ENCODE results near the gene FIGNL1. TPM values are rescaled to one million over a fixed set of nuclear protein-coding genes. Genes with fewer than 3 reads are reported as not detected.

FIGNL1 gene
- total RNA-seq, 2 donors from 2014 or later, result 2.0 to 7.0 TPM

GRCh38 chr7:50406935-50407334, 43.2 kb downstream of the FIGNL1 start:
- TF ChIP-seq POLR2A (IDR thresholded peaks at IDR 0.05), result no peak
- TF ChIP-seq CTCF (IDR thresholded peaks at IDR 0.05), result no peak

GRCh38 chr7:50405221-50405620, 44.9 kb downstream of the FIGNL1 start:
- Histone ChIP-seq H3K4me1 (peaks cover 2% of the 10 kb centered on the region), H3K36me3 (replicated peaks in 1 of 2; ENCODE audit: insufficient read depth in 1 of 2, low read depth in 2 of 2) (no peaks in the 10 kb centered on the region), H3K4me3 (no peak overlapping the region), H3K27me3 (no peaks in the 10 kb centered on the region), H3K9me3 (no peaks in the 10 kb centered on the region), H3K27ac (no peak overlapping the region)
- intact Hi-C loops (cut with DNase I), result no loop called here
- ATAC-seq (no peak), DNase-seq (no peak)
- TF ChIP-seq CTCF (IDR thresholded peaks at IDR 0.05) (no peak), POLR2A (IDR thresholded peaks at IDR 0.05) (no peak)
- 52 to 65% methylated on average over 7 of the region's 7 CpGs for WGBS, 2 donors

More at GRCh38 chr7:50406935-50407334, 43.2 kb downstream of the FIGNL1 start:
- Histone ChIP-seq H3K36me3 (replicated peaks in 1 of 2; ENCODE audit: insufficient read depth in 1 of 2, low read depth in 2 of 2) (no peaks in the 10 kb centered on the region), H3K27me3 (no peaks in the 10 kb centered on the region), H3K9me3 (no peaks in the 10 kb centered on the region), H3K4me3 (no peak overlapping the region), H3K4me1 (no peaks in the 10 kb centered on the region), H3K27ac (no peak overlapping the region)
- ATAC-seq (no peak), DNase-seq (no peak)
- WGBS, 2 donors, result 52 to 60% methylated on average over 5 of the region's 5 CpGs
- intact Hi-C loops (cut with DNase I), result no loop called here

GRCh38 chr7:50404392-50404791, 45.8 kb downstream of the FIGNL1 start:
- ATAC-seq (no peak), DNase-seq (no peak)
- Histone ChIP-seq H3K4me1 (peaks cover 8% of the 10 kb centered on the region), H3K27ac (no peak overlapping the region), H3K27me3 (no peaks in the 10 kb centered on the region), H3K4me3 (no peak overlapping the region), H3K9me3 (no peaks in the 10 kb centered on the region), H3K36me3 (replicated peaks in 1 of 2; ENCODE audit: insufficient read depth in 1 of 2, low read depth in 2 of 2) (no peaks in the 10 kb centered on the region)
- TF ChIP-seq CTCF (IDR thresholded peaks at IDR 0.05) (no peak), POLR2A (IDR thresholded peaks at IDR 0.05) (no peak)
- WGBS, 2 donors, result 72 to 76% methylated on average over 7 of the region's 7 CpGs
- intact Hi-C loops (cut with DNase I), result no loop called here

- Histone ChIP-seq H3K9me3 (no peaks in the 10 kb centered on the region), H3K4me1 (peaks cover 8% of the 10 kb centered on the region), H3K27ac (no peak overlapping the region), H3K36me3 (replicated peaks in 1 of 2; ENCODE audit: insufficient read depth in 1 of 2, low read depth in 2 of 2) (no peaks in the 10 kb centered on the region), H3K4me3 (no peak overlapping the region), H3K27me3 (no peaks in the 10 kb centered on the region)
- ATAC-seq (no peak), DNase-seq (no peak)
- intact Hi-C loops (cut with DNase I), result no loop called here
- no peak for TF ChIP-seq CTCF (IDR thresholded peaks at IDR 0.05)
- TF ChIP-seq POLR2A (IDR thresholded peaks at IDR 0.05), result no peak
- 17 to 80% methylated on average over 2 to 41 of the region's 41 CpGs for WGBS, 2 donors
These were observed 50.0 kb downstream of the FIGNL1 start for GRCh38 chr7:50400114-50400513.

- no peak overlapping the region for H3K4me3 ChIP-seq
- intact Hi-C loops (cut with DNase I), result no loop called here
- TF ChIP-seq CTCF (IDR thresholded peaks at IDR 0.05), result no peak
- TF ChIP-seq POLR2A (IDR thresholded peaks at IDR 0.05), result no peak
- ATAC-seq, result no peak
- no peak for DNase-seq
- no peaks in the 10 kb centered on the region for H3K27me3 ChIP-seq
- H3K4me1 ChIP-seq, result peaks cover 8% of the 10 kb centered on the region
- H3K36me3 ChIP-seq (replicated peaks in 1 of 2; ENCODE audit: insufficient read depth in 1 of 2, low read depth in 2 of 2), result no peaks in the 10 kb centered on the region
- no peak overlapping the region for H3K27ac ChIP-seq
- 53 to 69% methylated on average over 8 to 20 of the region's 21 CpGs for WGBS, 2 donors
- no peaks in the 10 kb centered on the region for H3K9me3 ChIP-seq
These were observed 50.5 kb downstream of the FIGNL1 start for GRCh38 chr7:50399635-50400034.
